Type B pancreatic cell (in vitro differentiated cells): Measurements from ENCODE around the gene COL6A1. TPM values are rescaled to one million over a fixed set of nuclear protein-coding genes. Genes with fewer than 3 reads are reported as not detected.
"Not testable (repeated sequence)": the region's sequence is repeated elsewhere in the genome, so short reads cannot be mapped to it uniquely, and the experiment has no call there.

Experiments used
- DNase-seq: peaks from one replicate; pipeline ENCODE4 v3.0.0; 2021; ENCODE audit warnings: mixed read lengths; ENCODE audit not compliant: unreplicated experiment; ENCODE audit errors: extremely low spot score
- H3K27ac Mint-ChIP-seq: 2 replicates; pipeline ENCODE4 v1.8.0; 2021; ENCODE audit warnings: mild to moderate bottlenecking, mixed read lengths
- H3K27me3 Mint-ChIP-seq: 2 replicates; pipeline ENCODE4 v1.8.0; 2021; ENCODE audit warnings: mixed read lengths
- H3K36me3 Mint-ChIP-seq: 2 replicates; pipeline ENCODE4 v1.8.0; 2021; ENCODE audit warnings: mixed read lengths
- H3K4me1 Mint-ChIP-seq: one replicate; pipeline ENCODE4 v1.8.0; 2021; ENCODE audit warnings: mixed read lengths; ENCODE audit not compliant: unreplicated experiment
- H3K4me3 Mint-ChIP-seq: 2 replicates; pipeline ENCODE4 v1.8.0; 2021; ENCODE audit warnings: mild to moderate bottlenecking, mixed read lengths
- H3K9me3 Mint-ChIP-seq: 2 replicates; pipeline ENCODE4 v1.8.0; 2021; ENCODE audit warnings: mixed read lengths
- total RNA-seq: library from RNA; stranded (reverse); gene quantifications from 2 replicates; pipeline ENCODE4 v1.2.1, GENCODE V29; 2021; ENCODE audit warnings: low replicate concordance
- TF ChIP-seq, protein P1 (sequence below): fragments of 200-600 bp; sonication (generic); conservative IDR thresholded peaks from 2 replicates; pipeline ENCODE4 v1.5.0; 2021; ENCODE audit warnings: antibody characterized with exemption, mild to moderate bottlenecking

COL6A1 gene
- total RNA-seq, 1 donor from 2014 or later = 167 TPM

DNA sequence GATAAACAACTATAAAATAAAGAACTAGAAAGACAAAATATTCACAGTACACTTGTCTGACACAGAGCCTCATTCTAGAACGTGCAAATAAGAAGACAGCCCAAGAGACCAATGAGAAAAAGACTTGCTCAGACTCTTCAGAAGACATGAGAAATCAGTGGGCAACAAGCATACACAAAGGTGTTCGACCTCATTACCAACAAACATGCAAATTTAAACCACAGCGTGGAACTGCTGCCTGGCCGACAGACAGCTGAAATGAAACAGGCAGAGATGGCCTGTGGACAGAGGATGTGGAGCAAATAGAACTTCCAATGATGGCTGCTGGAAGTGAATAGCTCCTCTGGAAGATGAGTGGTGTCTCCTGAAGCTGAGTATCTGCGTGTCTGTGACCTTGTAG lies 22.4 kb upstream of the COL6A1 start:
- no peak for DNase-seq
- TF ChIP-seq, protein P1, sequence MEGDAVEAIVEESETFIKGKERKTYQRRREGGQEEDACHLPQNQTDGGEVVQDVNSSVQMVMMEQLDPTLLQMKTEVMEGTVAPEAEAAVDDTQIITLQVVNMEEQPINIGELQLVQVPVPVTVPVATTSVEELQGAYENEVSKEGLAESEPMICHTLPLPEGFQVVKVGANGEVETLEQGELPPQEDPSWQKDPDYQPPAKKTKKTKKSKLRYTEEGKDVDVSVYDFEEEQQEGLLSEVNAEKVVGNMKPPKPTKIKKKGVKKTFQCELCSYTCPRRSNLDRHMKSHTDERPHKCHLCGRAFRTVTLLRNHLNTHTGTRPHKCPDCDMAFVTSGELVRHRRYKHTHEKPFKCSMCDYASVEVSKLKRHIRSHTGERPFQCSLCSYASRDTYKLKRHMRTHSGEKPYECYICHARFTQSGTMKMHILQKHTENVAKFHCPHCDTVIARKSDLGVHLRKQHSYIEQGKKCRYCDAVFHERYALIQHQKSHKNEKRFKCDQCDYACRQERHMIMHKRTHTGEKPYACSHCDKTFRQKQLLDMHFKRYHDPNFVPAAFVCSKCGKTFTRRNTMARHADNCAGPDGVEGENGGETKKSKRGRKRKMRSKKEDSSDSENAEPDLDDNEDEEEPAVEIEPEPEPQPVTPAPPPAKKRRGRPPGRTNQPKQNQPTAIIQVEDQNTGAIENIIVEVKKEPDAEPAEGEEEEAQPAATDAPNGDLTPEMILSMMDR = no peak
- peaks cover 16% of the 10 kb centered on the region for H3K27me3 Mint-ChIP-seq
- peaks cover 5% of the 10 kb centered on the region for H3K9me3 Mint-ChIP-seq
- H3K36me3 Mint-ChIP-seq = no peaks in the 10 kb centered on the region
- H3K4me3 Mint-ChIP-seq = no peak overlapping the region
- H3K4me1 Mint-ChIP-seq = no peaks in the 10 kb centered on the region
- no peak overlapping the region for H3K27ac Mint-ChIP-seq

DNA sequence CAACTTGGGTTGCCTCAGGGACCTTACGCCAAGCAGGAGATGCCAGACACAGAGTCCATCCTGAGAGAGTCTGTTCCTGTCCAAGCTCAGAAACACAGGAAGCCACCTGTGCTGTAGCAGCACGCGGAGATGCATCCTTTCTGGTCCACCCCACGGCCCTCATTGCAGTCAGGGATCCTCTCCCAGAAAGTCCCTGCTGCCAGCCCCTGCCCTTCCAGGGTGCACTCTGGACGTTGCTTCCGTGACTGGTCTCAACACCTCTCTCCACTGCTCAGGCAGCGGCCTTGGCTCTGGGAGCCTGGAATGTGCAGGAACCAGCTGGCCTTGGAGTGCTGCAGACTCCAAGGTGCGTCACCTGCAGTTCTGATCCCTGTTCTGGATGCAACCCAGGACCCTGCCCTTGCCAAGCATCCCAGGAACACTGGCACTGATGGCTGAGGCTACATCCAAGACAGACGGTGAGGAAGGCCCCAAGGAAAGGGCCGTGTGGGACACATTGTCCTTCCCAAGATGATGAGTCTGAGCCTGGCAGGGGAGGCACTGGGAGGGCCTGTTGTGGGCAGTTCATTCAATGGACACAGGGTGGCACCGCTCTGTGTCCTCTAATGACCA lies 21.7 kb upstream of the COL6A1 start:
- Mint-ChIP-seq H3K4me3 (no peak overlapping the region), H3K4me1 (no peaks in the 10 kb centered on the region), H3K36me3 (no peaks in the 10 kb centered on the region), H3K27ac (no peak overlapping the region), H3K27me3 (peaks cover 16% of the 10 kb centered on the region), H3K9me3 (peaks cover 5% of the 10 kb centered on the region)
- no peak for DNase-seq
- TF ChIP-seq, protein P1 = no peak

DNA sequence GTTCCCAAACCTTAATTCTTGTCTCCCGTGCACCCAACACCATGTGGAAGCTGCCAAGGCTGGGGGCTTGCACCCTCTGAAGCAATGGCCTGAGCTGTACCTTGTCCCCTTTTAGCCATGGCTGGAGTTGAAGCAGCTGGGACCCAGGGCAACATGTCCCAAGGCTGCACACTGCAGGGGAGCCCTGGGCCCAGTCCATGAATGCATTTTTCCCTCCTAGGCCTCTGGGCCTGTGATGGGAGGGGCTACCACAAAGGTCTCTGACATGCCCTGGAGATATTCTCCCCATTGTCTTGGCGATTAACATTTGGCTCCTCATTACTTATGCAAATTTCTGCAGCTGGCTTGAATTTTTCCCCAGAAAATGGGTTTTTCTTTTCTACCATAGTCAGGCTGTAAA lies 20.2 kb upstream of the COL6A1 start:
- DNase-seq, H3K27ac Mint-ChIP-seq, H3K36me3 Mint-ChIP-seq, H3K9me3 Mint-ChIP-seq, H3K4me3 Mint-ChIP-seq, H3K4me1 Mint-ChIP-seq: not testable (repeated sequence)
- H3K27me3 Mint-ChIP-seq = peaks cover 16% of the 10 kb centered on the region

DNA sequence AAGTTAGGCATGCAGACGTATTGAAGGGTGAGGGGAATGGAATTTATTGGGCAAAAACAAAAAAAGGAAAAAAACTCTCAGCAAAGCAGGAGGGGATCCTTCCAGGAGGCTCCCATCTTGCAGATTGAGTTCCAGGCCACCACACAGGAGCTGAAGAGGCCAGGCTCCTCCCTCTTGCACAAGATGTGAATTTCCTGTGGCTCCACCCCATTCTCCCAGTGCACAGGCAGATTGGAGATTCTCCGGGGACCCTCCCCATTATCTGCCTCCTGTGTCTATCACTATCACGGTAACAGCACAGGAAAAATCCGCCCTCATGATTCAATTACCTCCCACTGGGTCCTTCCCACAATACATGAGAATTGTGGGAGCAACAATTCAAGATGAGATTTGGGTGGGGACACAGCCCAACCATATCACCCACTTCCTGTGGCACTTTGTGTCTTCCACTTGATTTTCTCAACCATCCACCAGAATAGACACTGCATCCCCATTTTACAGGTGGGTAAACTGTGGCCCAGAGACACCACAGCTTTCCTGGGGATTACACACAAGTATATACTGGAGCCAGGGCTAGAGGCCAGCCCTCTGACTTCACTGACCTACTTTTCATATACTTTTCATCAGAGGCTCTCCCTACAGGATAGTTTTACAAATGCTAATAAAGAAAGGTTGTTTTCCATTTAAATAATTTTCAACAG lies 18.9 kb upstream of the COL6A1 start:
- Mint-ChIP-seq H3K9me3 (peaks cover 5% of the 10 kb centered on the region), H3K27me3 (peaks cover 13% of the 10 kb centered on the region), H3K27ac (no peak overlapping the region), H3K4me1 (no peaks in the 10 kb centered on the region), H3K36me3 (no peaks in the 10 kb centered on the region), H3K4me3 (no peak overlapping the region)
- no peak for DNase-seq
- TF ChIP-seq, protein P1 = no peak

DNA sequence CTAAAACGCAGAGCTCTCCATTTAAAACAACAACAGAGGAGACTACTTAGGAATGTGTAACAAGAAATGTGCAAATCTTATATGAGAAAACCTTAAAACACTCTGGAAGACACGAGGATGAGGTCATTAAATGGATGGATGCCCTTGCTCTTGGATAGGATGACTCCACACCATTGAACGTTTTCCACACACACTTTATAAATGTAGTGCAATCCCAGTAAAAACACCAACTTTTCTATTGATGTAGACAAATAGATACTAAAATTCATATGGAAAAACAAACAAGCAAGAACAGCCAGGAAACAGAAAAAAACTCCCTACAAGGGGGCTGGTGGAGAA lies 18.4 kb upstream of the COL6A1 start:
- H3K36me3 Mint-ChIP-seq = no peaks in the 10 kb centered on the region
- no peaks in the 10 kb centered on the region for H3K4me1 Mint-ChIP-seq
- H3K4me3 Mint-ChIP-seq = no peak overlapping the region
- TF ChIP-seq, protein P1 = no peak
- no peak for DNase-seq
- H3K9me3 Mint-ChIP-seq = peaks cover 5% of the 10 kb centered on the region
- H3K27ac Mint-ChIP-seq = no peak overlapping the region
- H3K27me3 Mint-ChIP-seq = peaks cover 13% of the 10 kb centered on the region

DNA sequence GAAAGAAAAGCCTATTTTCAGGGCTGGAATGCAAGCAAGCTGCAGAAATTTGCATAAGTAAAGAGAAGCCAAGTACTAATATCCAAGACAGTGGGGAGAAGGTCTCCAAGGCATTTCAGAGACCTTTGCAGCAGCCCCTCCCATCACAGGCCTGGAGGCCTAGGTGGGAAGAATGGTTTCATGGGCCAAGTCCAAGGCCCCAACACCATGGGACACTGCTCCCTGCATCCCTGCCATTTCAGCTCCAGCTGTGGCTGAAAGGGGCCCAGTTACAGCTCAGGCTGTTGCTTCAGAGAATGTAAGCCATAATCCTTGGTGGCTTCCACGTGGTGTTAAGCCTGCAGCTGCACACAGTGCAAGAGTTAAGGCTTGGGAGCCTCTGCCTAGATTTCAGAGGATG lies 16.9 kb upstream of the COL6A1 start:
- peaks cover 5% of the 10 kb centered on the region for H3K9me3 Mint-ChIP-seq
- H3K4me3 Mint-ChIP-seq = no peak overlapping the region
- no peak for DNase-seq
- peaks cover 8% of the 10 kb centered on the region for H3K27me3 Mint-ChIP-seq
- no peak overlapping the region for H3K27ac Mint-ChIP-seq
- H3K36me3 Mint-ChIP-seq = no peaks in the 10 kb centered on the region
- no peaks in the 10 kb centered on the region for H3K4me1 Mint-ChIP-seq
- TF ChIP-seq, protein P1 = no peak
